SK-N-SH (cell line): ENCODE measurements around the gene APBA3. TPM values are rescaled to one million over a fixed set of nuclear protein-coding genes. Genes with fewer than 3 reads are reported as not detected.

Source experiments
- CTCF ChIA-PET: fragments of 300-600, 350-600 bp; formaldehyde crosslinking; extraction: SDS; loops from one replicate; lab custom pipeline; 2021; lab: Yijun Ruan, JAX
- POLR2A ChIA-PET: fragments of 350-600 bp; sonication (Branson Sonifier 250); formaldehyde crosslinking; extraction: SDS; loops from one replicate; lab custom pipeline; 2020; ENCODE audit warnings: antibody characterized with exemption, inconsistent platforms; lab: Yijun Ruan, JAX
- DNase-seq: peaks from one replicate; pipeline ENCODE4 v3.0.0; 2012
- H2AFZ ChIP-seq: fragments of 200-600 bp; sonication (generic); 2 replicates; pipeline ENCODE4 v1.8.1; 2016; ENCODE audit warnings: antibody characterized with exemption, mild to moderate bottlenecking, low read depth
- H3F3A ChIP-seq: fragments of 200-600 bp; sonication (generic); replicated peaks from 2 replicates; pipeline ENCODE3; 2016; ENCODE audit warnings: antibody characterized with exemption, mild to moderate bottlenecking; ENCODE audit not compliant: insufficient read depth
- H3K27ac ChIP-seq, 2 experiments: fragments of 200-500 bp in 1 of 2; fragments of 200-600 bp in 1 of 2; sonication (Bioruptor generic) in 1 of 2; sonication (generic), shearing (Covaris generic) in 1 of 2; 2 replicates each; pipeline versions ENCODE4 v1.5.1 to v1.6.1; 2014 to 2016; ENCODE audit warnings: low read depth in 2 of 2, inconsistent platforms in 1 of 2, low read length in 1 of 2, mild to moderate bottlenecking in 1 of 2, mixed read lengths in 1 of 2
- H3K27me3 ChIP-seq: fragments of 200-600 bp; sonication (generic), shearing (Covaris generic); 2 replicates; pipeline ENCODE4 v1.6.1; 2016; ENCODE audit warnings: mixed run types; ENCODE audit not compliant: insufficient read depth
- H3K36me3 ChIP-seq, 2 experiments: fragments of 200-500 bp in 1 of 2; fragments of 200-600 bp in 1 of 2; sonication (Bioruptor generic) in 1 of 2; sonication (generic) in 1 of 2; replicated peaks in 1 of 2; 2 replicates each; pipeline versions ENCODE3 to v1.5.1; 2014 to 2016; ENCODE audit warnings: low read length in 1 of 2, mild to moderate bottlenecking in 1 of 2; ENCODE audit not compliant: insufficient read depth in 2 of 2, control insufficient read depth in 1 of 2
- H3K4me1 ChIP-seq, 2 experiments: fragments of 200-500 bp in 1 of 2; fragments of 200-600 bp in 1 of 2; sonication (Bioruptor generic) in 1 of 2; sonication (generic), shearing (Covaris generic) in 1 of 2; 2 replicates each; pipeline versions ENCODE4 v1.5.1 to v1.6.1; 2014 to 2016; ENCODE audit warnings: low read depth in 1 of 2, low read length in 1 of 2, mixed run types in 1 of 2; ENCODE audit not compliant: insufficient read depth in 2 of 2, control insufficient read depth in 1 of 2
- H3K4me2 ChIP-seq: fragments of 200-600 bp; sonication (generic), shearing (Covaris generic); 2 replicates; pipeline ENCODE4 v1.6.1; 2017; ENCODE audit warnings: mixed run types
- H3K4me3 ChIP-seq, 2 experiments: fragments of 200-500 bp in 1 of 2; fragments of 200-600 bp in 1 of 2; sonication (Bioruptor generic) in 1 of 2; sonication (generic), shearing (Covaris generic) in 1 of 2; 2 replicates each; pipeline versions ENCODE4 v1.5.1 to v1.8.1; 2014 to 2016; ENCODE audit warnings: low read depth in 2 of 2, inconsistent platforms in 1 of 2, low read length in 1 of 2, mild to moderate bottlenecking in 1 of 2, mixed read lengths in 1 of 2, moderate library complexity in 1 of 2
- H3K79me2 ChIP-seq: fragments of 200-600 bp; sonication (generic); 2 replicates; pipeline ENCODE4 v1.8.1; 2017; ENCODE audit warnings: mild to moderate bottlenecking; ENCODE audit not compliant: insufficient read depth
- H3K9ac ChIP-seq: fragments of 200-600 bp; sonication (generic); 2 replicates; pipeline ENCODE4 v1.6.1; 2017; ENCODE audit warnings: mixed run types
- H3K9me2 ChIP-seq: fragments of 200-600 bp; sonication (generic); 2 replicates; pipeline ENCODE4 v1.6.1; 2017; ENCODE audit warnings: mixed run types
- H3K9me3 ChIP-seq: fragments of 200-600 bp; sonication (generic); 2 replicates; pipeline ENCODE4 v1.6.1; 2017; ENCODE audit warnings: mixed run types, mild to moderate bottlenecking, moderate library complexity
- H4K20me1 ChIP-seq: fragments of 200-600 bp; sonication (generic); 2 replicates; pipeline ENCODE4 v1.6.1; 2017; ENCODE audit warnings: mild to moderate bottlenecking, mixed run types; ENCODE audit not compliant: insufficient read depth
- CHD2 ChIP-seq: fragments of 150-350 bp; IDR thresholded peaks from 2 replicates; pipeline ENCODE4 v1.6.1; 2018; ENCODE audit warnings: low read length; ENCODE audit not compliant: partially characterized antibody
- EP300 ChIP-seq, 2 experiments: IDR thresholded peaks; 2 replicates each; pipeline versions ENCODE4 v1.4.0 to v1.6.1; 2012; ENCODE audit warnings: borderline replicate concordance in 1 of 2, low read depth in 1 of 2, low read length in 1 of 2
- EZH2phosphoT487 ChIP-seq: fragments of 200-600 bp; sonication (generic); IDR thresholded peaks from 2 replicates; pipeline ENCODE4 v1.6.1; 2017; ENCODE audit warnings: low read depth, mixed run types, mild to moderate bottlenecking, antibody characterized with exemption, moderate library complexity, borderline replicate concordance
- FOSL2 ChIP-seq: IDR thresholded peaks from 2 replicates; pipeline ENCODE4 v1.4.0; 2012; ENCODE audit warnings: low read depth, mild to moderate bottlenecking, moderate library complexity, borderline replicate concordance
- FOXJ3 ChIP-seq: sonication (generic); formaldehyde crosslinking; IDR thresholded peaks from 2 replicates; pipeline ENCODE4 v1.5.1; 2020; ENCODE audit warnings: mild to moderate bottlenecking, missing genetic modification reagents
- GATA2 ChIP-seq: sonication (generic); formaldehyde crosslinking; IDR thresholded peaks from 2 replicates; pipeline ENCODE4 v1.5.0; 2020; ENCODE audit warnings: mild to moderate bottlenecking, missing genetic modification reagents
- JUND ChIP-seq: IDR thresholded peaks from 2 replicates; pipeline ENCODE4 v1.4.0; 2012
- MEF2A ChIP-seq: IDR thresholded peaks from 2 replicates; pipeline ENCODE4 v1.4.0; 2012; ENCODE audit warnings: low read depth, borderline replicate concordance
- MXI1 ChIP-seq: IDR thresholded peaks from 2 replicates; pipeline ENCODE4 v1.6.1; 2012; ENCODE audit warnings: mild to moderate bottlenecking, low read depth, low read length, improper control_type of control experiment
- NFIC ChIP-seq: IDR thresholded peaks from 2 replicates; pipeline ENCODE4 v1.4.0; 2012; ENCODE audit warnings: borderline replicate concordance
- NRF1 ChIP-seq: IDR thresholded peaks from 2 replicates; pipeline ENCODE4 v1.6.1; 2012; ENCODE audit warnings: low read depth, mild to moderate bottlenecking, low read length
- RXRA ChIP-seq: IDR thresholded peaks from 2 replicates; pipeline ENCODE4 v1.4.0; 2012; ENCODE audit warnings: low read depth, mild to moderate bottlenecking, borderline replicate concordance
- SIN3A ChIP-seq: IDR thresholded peaks from 2 replicates; pipeline ENCODE4 v1.6.1; 2012; ENCODE audit warnings: low read depth, mild to moderate bottlenecking, low read length, moderate library complexity, borderline replicate concordance
- TCF12 ChIP-seq: IDR thresholded peaks from 2 replicates; pipeline ENCODE4 v1.4.0; 2012
- TEAD4 ChIP-seq: IDR thresholded peaks from 2 replicates; pipeline ENCODE4 v1.4.0; 2012; ENCODE audit warnings: mild to moderate bottlenecking, borderline replicate concordance; ENCODE audit not compliant: insufficient read depth
- WGBS: methylation state at CpG from one replicate; pipeline ENCODE4 v1.1.6; 2017; ENCODE audit warnings: low lambda C conversion rate; 5-methylcytosine and 5-hydroxymethylcytosine counted together
- polyA plus RNA-seq, 3 experiments: library from polyadenylated mRNA; depleted of rRNA; stranded (reverse); fragments of >200 nt; gene quantifications; 2 replicates each; pipeline ENCODE4 v1.2.3, GENCODE V29; 2012
- TF ChIP-seq, protein P1 (sequence below): IDR thresholded peaks from 2 replicates; pipeline ENCODE4 v1.4.0; 2012; ENCODE audit warnings: low read depth
- TF ChIP-seq, protein P2 (sequence below): fragments of 200-600 bp; sonication (generic); IDR thresholded peaks from 2 replicates; pipeline ENCODE4 v1.6.1; 2017; ENCODE audit warnings: antibody characterized with exemption, mild to moderate bottlenecking, moderate library complexity
- TF ChIP-seq, protein P3 (sequence below): IDR thresholded peaks from 2 replicates; pipeline ENCODE4 v1.4.0; 2012; ENCODE audit warnings: low read depth, borderline replicate concordance
- TF ChIP-seq, protein P4 (sequence below): fragments of 150-350 bp; IDR thresholded peaks from 2 replicates; pipeline ENCODE4 v1.6.1; 2017; ENCODE audit warnings: antibody characterized with exemption, low read length, low read depth, borderline replicate concordance
- TF ChIP-seq, protein P5 (sequence below): IDR thresholded peaks from 2 replicates; pipeline ENCODE4 v1.6.1; 2012; ENCODE audit warnings: mild to moderate bottlenecking, low read depth, low read length, moderate library complexity

Gene APBA3
- polyA plus RNA-seq, 1 of the 3 experiments (the other 2 are of a cell fraction) = 10.6 TPM

DNA sequence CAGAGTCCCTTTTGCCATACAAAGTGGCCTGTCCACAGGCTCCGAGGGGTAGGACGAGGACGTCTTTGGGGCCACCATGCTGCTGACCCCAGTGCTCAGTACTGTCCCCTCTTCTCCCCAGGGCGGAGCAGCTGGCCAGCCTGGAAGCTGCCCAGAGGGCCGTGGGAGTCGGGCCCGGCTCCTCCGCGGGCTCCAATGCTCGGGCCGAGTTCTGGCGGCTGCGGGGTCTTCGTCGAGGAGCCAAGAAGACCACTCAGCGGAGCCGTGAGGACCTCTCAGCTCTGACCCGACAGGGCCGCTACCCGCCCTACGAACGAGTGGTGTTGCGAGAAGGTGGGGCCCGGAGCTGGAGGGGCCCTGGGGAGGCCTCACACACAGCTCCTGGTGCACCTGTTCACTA lies 21.1 kb downstream of the APBA3 start:
- Histone ChIP-seq H3K27me3 (peaks cover 17% of the 10 kb centered on the region), H2AFZ (no peak overlapping the region), H3K4me2 (no peak overlapping the region), H3F3A (no peaks in the 10 kb centered on the region), H3K4me3 (no peak overlapping the region), H3K27ac (no peak overlapping the region), H3K9ac (no peak overlapping the region), H3K9me2 (no peaks in the 10 kb centered on the region), H4K20me1 (no peaks in the 10 kb centered on the region), H3K9me3 (no peaks in the 10 kb centered on the region), H3K36me3 (no peaks in the 10 kb centered on the region), H3K4me1 (no peaks in the 10 kb centered on the region), H3K79me2 (no peaks in the 10 kb centered on the region)
- TF ChIP-seq EZH2phosphoT487 (no peak), TEAD4 (no peak), GATA2 (CRISPR knock-in tag) (no peak), MEF2A (no peak), MXI1 (no peak), TCF12 (no peak), NFIC (no peak), FOXJ3 (CRISPR knock-in tag) (no peak), NRF1 (no peak), RXRA (no peak), SIN3A (no peak), JUND (no peak), FOSL2 (no peak), CHD2 (no peak), EP300 (IDR thresholded peaks at IDR 0.05; ENCODE audit: borderline replicate concordance in 1 of 2, low read depth in 1 of 2, low read length in 1 of 2) (no peak)
- TF ChIP-seq, protein P1, sequence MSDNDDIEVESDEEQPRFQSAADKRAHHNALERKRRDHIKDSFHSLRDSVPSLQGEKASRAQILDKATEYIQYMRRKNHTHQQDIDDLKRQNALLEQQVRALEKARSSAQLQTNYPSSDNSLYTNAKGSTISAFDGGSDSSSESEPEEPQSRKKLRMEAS = no peak
- TF ChIP-seq, protein P2, sequence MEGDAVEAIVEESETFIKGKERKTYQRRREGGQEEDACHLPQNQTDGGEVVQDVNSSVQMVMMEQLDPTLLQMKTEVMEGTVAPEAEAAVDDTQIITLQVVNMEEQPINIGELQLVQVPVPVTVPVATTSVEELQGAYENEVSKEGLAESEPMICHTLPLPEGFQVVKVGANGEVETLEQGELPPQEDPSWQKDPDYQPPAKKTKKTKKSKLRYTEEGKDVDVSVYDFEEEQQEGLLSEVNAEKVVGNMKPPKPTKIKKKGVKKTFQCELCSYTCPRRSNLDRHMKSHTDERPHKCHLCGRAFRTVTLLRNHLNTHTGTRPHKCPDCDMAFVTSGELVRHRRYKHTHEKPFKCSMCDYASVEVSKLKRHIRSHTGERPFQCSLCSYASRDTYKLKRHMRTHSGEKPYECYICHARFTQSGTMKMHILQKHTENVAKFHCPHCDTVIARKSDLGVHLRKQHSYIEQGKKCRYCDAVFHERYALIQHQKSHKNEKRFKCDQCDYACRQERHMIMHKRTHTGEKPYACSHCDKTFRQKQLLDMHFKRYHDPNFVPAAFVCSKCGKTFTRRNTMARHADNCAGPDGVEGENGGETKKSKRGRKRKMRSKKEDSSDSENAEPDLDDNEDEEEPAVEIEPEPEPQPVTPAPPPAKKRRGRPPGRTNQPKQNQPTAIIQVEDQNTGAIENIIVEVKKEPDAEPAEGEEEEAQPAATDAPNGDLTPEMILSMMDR = no peak
- TF ChIP-seq, protein P3, sequence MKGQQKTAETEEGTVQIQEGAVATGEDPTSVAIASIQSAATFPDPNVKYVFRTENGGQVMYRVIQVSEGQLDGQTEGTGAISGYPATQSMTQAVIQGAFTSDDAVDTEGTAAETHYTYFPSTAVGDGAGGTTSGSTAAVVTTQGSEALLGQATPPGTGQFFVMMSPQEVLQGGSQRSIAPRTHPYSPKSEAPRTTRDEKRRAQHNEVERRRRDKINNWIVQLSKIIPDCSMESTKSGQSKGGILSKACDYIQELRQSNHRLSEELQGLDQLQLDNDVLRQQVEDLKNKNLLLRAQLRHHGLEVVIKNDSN = no peak
- TF ChIP-seq, protein P4, sequence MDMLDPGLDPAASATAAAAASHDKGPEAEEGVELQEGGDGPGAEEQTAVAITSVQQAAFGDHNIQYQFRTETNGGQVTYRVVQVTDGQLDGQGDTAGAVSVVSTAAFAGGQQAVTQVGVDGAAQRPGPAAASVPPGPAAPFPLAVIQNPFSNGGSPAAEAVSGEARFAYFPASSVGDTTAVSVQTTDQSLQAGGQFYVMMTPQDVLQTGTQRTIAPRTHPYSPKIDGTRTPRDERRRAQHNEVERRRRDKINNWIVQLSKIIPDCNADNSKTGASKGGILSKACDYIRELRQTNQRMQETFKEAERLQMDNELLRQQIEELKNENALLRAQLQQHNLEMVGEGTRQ = no peak
- TF ChIP-seq, protein P5, sequence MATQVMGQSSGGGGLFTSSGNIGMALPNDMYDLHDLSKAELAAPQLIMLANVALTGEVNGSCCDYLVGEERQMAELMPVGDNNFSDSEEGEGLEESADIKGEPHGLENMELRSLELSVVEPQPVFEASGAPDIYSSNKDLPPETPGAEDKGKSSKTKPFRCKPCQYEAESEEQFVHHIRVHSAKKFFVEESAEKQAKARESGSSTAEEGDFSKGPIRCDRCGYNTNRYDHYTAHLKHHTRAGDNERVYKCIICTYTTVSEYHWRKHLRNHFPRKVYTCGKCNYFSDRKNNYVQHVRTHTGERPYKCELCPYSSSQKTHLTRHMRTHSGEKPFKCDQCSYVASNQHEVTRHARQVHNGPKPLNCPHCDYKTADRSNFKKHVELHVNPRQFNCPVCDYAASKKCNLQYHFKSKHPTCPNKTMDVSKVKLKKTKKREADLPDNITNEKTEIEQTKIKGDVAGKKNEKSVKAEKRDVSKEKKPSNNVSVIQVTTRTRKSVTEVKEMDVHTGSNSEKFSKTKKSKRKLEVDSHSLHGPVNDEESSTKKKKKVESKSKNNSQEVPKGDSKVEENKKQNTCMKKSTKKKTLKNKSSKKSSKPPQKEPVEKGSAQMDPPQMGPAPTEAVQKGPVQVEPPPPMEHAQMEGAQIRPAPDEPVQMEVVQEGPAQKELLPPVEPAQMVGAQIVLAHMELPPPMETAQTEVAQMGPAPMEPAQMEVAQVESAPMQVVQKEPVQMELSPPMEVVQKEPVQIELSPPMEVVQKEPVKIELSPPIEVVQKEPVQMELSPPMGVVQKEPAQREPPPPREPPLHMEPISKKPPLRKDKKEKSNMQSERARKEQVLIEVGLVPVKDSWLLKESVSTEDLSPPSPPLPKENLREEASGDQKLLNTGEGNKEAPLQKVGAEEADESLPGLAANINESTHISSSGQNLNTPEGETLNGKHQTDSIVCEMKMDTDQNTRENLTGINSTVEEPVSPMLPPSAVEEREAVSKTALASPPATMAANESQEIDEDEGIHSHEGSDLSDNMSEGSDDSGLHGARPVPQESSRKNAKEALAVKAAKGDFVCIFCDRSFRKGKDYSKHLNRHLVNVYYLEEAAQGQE = no peak
- 100% methylated on average over 3 of the region's 24 CpGs for WGBS
- ChIA-PET CTCF (interaction anchor here (1.0 kb wide), 1 partner anchor 155 kb away, joined by 3 read pairs; the partner anchor contains the start of gene GIPC3), POLR2A (no interaction called here)
- no peak for DNase-seq
